Right forelimb (tissue), 1 donor: ENCODE data around the gene LSR.
"Not testable (repeated sequence)": the region's sequence is repeated elsewhere in the genome, so short reads cannot be mapped to it uniquely, and the experiment has no call there.

Source experiments
- DNase-seq: peaks from one replicate; pipeline ENCODE4 v3.0.0-alpha.2; 2018

LSR gene

DNA sequence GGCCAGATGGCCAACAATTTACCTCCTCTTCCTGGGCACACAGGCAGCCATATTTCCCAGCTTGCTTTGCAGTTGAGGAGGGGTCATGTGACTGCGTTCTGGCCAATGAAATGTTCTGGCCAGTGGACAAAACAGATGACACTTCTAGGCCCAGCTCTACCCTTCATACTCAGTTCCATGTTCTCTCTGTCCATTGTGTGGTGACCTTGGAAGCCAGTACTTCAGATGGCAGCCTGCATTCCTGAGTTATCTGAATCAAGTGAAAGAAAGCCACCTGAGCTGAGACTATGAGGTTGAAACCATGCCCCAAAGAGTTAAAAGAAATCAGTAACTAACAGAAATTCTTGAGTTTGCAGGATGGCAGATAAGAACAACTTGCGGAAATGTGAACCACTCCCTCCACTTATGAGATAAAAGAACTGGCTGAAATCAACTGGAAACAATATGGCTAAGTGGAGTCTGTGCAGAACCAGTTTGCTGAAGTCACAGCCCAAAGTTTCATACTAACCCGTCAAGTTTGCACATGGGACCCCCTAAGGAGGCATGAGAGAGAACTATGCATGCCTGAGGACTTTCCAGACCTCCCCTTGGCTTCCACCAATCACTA, 28.4 kb upstream of the LSR start:
- DNase-seq = no peak

- not testable (repeated sequence) for DNase-seq
Measured at GRCh38 chr19:35220973-35221590, 27.7 kb upstream of the LSR start.

DNA sequence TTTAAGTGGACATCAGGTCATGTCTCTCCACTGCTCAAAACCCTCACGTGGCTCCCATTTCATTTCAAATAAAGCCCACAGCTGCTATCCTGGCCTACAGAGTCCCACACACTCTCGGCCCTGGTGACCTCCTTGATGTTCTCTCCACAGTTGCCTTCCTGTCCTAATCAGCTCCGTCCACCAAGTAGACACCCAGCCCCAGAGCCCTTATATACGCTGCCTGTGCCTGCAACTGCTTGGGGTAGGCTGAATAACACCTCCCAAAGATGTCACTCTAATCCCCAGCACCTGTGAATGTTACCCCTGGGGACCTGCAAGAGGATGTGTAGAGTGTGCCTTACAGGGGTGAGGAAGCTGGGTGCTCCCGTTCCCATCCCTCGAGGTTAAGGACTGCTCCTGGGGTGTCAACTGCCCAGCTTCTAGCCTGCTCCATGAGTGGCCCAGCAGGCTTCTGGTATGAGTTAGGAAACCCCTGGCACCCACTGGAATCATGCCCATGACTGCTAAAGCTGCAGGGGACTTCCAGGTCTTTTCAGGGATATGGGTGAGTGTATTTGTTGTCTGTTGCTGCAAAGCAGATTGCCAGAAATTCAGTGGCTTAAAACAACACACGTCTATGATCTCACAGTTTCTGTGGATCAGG, 26.3 kb upstream of the LSR start:
- no peak for DNase-seq

- DNase-seq = no peak
Measured at GRCh38 chr19:35223084-35223790, 25.6 kb upstream of the LSR start.

DNA sequence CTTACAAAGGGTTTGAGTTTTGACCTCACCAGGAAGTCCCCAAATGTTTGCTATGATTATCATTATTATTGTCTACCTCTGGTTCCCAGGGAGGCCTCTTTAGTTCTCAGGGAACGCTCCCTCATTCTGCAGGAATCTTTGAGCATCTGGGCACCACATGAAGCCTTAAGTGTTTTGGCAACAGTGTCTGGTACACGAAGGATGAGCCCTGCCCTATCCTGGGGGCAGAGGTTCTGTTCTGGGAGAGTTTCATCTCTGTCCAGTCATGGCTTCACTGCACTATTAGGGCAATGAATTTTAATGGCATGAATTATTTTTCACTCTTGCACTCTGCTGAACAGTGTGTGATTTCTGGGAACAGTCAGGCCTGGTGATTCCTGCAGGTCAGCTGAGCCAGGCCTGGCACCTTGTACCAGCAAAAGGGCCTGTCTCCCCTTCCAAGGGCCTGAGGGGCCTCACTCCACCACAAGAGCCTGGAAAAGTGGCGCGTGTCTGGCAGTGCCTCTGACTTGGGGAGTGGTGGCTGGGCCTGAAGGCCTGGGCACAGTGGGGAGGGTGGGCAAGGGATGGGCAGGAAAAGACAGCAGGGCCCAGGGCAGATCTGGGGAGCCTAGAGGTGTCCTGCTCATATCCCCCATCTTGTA, 24.8 kb upstream of the LSR start:
- no peak for DNase-seq

GRCh38 chr19:35224681-35225571, 23.9 kb upstream of the LSR start:
- no peak for DNase-seq

GRCh38 chr19:35225951-35226350, 22.9 kb upstream of the LSR start:
- no peak for DNase-seq

DNA sequence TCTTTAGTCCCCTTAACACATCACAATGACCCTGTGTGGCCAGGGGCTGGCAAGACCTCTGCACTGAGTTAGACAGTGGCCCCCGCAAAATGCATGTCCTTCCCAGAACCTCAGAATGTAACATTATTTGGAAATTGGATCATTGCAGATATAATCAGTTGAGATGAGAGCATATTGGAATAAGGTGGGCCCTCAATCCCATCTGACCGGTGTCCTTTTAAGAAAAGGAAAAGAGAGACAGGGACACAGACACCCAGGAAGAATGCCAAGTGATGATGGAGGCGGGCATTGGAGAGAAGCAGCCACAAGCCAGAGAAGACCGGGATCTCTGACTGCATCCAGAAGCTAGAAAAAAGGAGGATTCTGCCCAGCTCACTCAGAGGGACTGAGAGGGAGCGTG, 22.1 kb upstream of the LSR start:
- no peak for DNase-seq

GRCh38 chr19:35228177-35228930, 20.4 kb upstream of the LSR start, which contains the start of gene FAM187B:
Gene FAM187B (minus strand): TSS chr19:35228739. CDS start chr19:35228680, 59 bp downstream.
- no peak for DNase-seq

GRCh38 chr19:35229601-35230000, 19.2 kb upstream of the LSR start:
- no peak for DNase-seq

DNA sequence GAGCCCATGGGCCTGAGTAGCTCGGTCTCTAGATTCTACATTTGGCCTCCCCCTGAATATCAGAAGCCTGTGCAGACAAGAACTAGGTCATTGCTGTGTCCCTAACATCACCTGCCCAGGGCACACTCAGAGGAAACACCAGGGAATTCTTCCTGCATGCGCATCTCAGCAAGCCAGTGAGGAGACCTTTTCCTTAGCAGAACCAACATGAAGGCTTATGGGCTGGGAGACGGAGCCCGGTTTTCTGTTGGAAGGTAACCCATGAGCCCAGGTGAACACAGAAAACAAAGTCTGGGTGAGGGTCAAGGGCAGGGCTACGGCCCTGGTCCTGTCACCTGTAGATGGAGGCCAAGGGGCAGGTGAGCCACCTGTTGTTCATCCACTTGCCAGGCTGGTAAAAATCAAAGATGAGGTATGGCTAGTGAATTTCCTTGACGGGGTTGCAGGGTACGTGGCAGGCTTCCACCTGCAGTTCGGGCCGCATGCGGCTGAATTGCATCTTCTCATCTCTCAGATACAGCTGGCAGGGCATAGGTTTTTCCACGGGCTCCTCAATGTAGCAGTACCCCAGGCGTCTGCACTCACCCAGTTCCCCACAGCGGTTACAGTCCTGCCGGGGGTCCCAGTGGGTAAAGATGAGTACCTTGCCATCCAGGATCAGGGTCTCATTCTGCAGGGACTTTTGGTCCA, 16.7 kb upstream of the LSR start:
- DNase-seq = no peak

DNA sequence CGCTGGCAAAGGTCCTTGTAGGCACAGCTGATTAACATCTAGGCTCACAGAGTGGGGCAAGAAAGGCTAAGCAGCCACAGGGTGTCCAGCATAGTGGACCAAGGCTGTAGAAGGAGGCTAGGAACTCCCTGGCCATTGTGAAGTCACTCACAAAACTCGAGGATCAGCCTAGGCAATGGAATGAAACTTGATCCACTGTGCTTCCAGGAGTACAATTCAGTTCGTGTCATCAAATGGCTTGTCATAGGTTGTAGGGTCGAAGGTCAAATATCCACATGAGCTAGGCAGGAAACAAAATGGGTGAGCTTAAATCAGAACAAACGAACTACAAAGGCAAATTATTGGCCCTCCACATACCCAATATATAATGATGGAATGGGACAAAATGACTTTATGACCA, 15.9 kb upstream of the LSR start:
- no peak for DNase-seq

GRCh38 chr19:35236638-35237400, 12.0 kb upstream of the LSR start:
- DNase-seq = no peak

- DNase-seq = not testable (repeated sequence)
Measured at GRCh38 chr19:35239597-35239996, 9.2 kb upstream of the LSR start.

GRCh38 chr19:35240327-35240726, 8.5 kb upstream of the LSR start:
- DNase-seq = no peak

- no peak for DNase-seq
Measured at GRCh38 chr19:35241417-35241816, 7.4 kb upstream of the LSR start.

DNA sequence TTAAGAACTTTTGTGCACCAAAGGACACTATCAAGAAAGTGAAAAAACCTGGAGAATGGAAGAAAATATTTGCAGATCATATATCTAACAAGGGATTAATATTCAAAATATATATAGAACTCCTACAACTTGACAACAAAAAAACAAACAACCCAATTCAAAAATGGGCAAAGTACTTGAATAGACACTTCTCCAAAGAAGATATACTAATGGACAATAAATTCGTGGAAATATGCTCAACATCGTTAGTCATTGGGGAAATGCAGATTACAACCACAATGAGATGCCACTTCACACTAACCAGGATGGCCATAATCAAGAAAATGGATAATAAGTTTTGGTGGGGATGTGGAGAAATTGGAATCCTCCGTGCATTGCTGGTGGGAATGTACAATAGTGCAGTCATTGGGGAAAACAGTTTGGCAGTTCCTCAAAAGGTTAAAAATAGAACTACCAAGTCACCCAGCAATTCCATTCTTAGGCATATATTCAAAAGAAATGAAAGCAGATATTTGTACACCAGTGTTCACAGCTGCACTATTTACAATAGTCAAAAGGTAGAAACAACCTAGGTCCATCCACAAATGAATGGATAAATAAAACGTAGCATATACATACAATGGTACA, 2.2 kb upstream of the LSR start:
- no peak for DNase-seq

- DNase-seq = no peak
Measured at GRCh38 chr19:35247526-35248309, 1.1 kb upstream of the LSR start.
